HepG2 (cell line): ENCODE data around the gene AGT. TPM values are rescaled to one million over a fixed set of nuclear protein-coding genes. Genes with fewer than 3 reads are reported as not detected.

Experiments used
- FIP1L1 ChIP-seq: fragments of 200-400 bp; formaldehyde crosslinking; IDR thresholded peaks from 2 replicates; pipeline ENCODE4 v1.6.1; 2018; ENCODE audit warnings: low read depth, mild to moderate bottlenecking, low read length, moderate library complexity, borderline replicate concordance; ENCODE audit not compliant: insufficient read depth
- JUN ChIP-seq: sonication (generic); formaldehyde crosslinking; IDR thresholded peaks from 2 replicates; pipeline ENCODE4 v1.4.0; 2020; ENCODE audit warnings: mild to moderate bottlenecking, missing genetic modification reagents
- MIXL1 ChIP-seq: IDR thresholded peaks from 2 replicates; pipeline ENCODE4 v1.6.1; 2016
- PHB2 ChIP-seq: fragments of 450-650 bp; IDR thresholded peaks from 2 replicates; pipeline ENCODE4 v1.6.1; 2018; ENCODE audit not compliant: partially characterized antibody
- SP5 ChIP-seq: IDR thresholded peaks from 2 replicates; pipeline ENCODE4 v1.6.1; 2016; ENCODE audit warnings: low read depth, borderline replicate concordance
- TARDBP ChIP-seq: sonication (generic); formaldehyde crosslinking; IDR thresholded peaks from 2 replicates; pipeline ENCODE4 v1.8.0; 2022; ENCODE audit warnings: mild to moderate bottlenecking, missing genetic modification reagents
- TERF1 ChIP-seq: sonication (generic); formaldehyde crosslinking; IDR thresholded peaks from 2 replicates; pipeline ENCODE4 v1.8.0; 2022; ENCODE audit warnings: mild to moderate bottlenecking, missing genetic modification reagents, moderate library complexity
- THRA ChIP-seq: sonication (generic); formaldehyde crosslinking; IDR thresholded peaks from 2 replicates; pipeline ENCODE4 v1.4.0; 2020; ENCODE audit warnings: missing genetic modification reagents, borderline replicate concordance
- ZNF281 ChIP-seq: sonication (generic); formaldehyde crosslinking; IDR thresholded peaks from 2 replicates; pipeline ENCODE4 v1.4.0; 2020; ENCODE audit warnings: missing genetic modification reagents, borderline replicate concordance
- polyA plus RNA-seq, 8 experiments: library from polyadenylated mRNA; depleted of rRNA in 3 of 8; stranded (reverse) in 7 of 8; unstranded in 1 of 8; fragments of >200 nt; fragmentation: Illumina TruSeq in 4 of 8; extraction: Trizol in 4 of 8; gene quantifications; 2 replicates each; pipeline versions ENCODE4 v1.2.1 to v1.2.3, GENCODE V29; 2011 to 2016; ENCODE audit warnings: low read depth in 4 of 8, missing spikeins in 1 of 8, mixed read lengths in 1 of 8; ENCODE audit not compliant: insufficient read depth in 1 of 8
- total RNA-seq, 5 experiments: library from RNA; depleted of rRNA; stranded (reverse); fragments of >200 nt; fragmentation: Illumina TruSeq; extraction: Trizol; gene quantifications; 2 replicates each; pipeline ENCODE4 v1.2.3, GENCODE V29; 2016; ENCODE audit warnings: low read depth in 1 of 5
- TF ChIP-seq, protein P1 (sequence below): sonication (generic); formaldehyde crosslinking; IDR thresholded peaks from 2 replicates; pipeline ENCODE4 v1.4.0; 2020; ENCODE audit warnings: mild to moderate bottlenecking, missing genetic modification reagents, borderline replicate concordance
- TF ChIP-seq, protein P2 (sequence below): sonication (generic); formaldehyde crosslinking; IDR thresholded peaks from 2 replicates; pipeline ENCODE4 v1.5.0; 2020; ENCODE audit warnings: mild to moderate bottlenecking, missing genetic modification reagents
- TF ChIP-seq, protein P3 (sequence below): sonication (generic); formaldehyde crosslinking; conservative IDR thresholded peaks from 2 replicates; pipeline ENCODE4 v1.4.0; 2020; ENCODE audit warnings: missing genetic modification reagents
- TF ChIP-seq, protein P4 (sequence below): sonication (generic); formaldehyde crosslinking; IDR thresholded peaks from 2 replicates; pipeline ENCODE4 v1.9.0; 2022; ENCODE audit warnings: missing genetic modification reagents, mild to moderate bottlenecking, borderline replicate concordance

The AGT gene
- total and polyA plus RNA-seq, 2 of the 13 experiments (the other 11 are each of a cell fraction or from before 2014, with no cell fraction given) = 892 to 2,071 TPM

DNA sequence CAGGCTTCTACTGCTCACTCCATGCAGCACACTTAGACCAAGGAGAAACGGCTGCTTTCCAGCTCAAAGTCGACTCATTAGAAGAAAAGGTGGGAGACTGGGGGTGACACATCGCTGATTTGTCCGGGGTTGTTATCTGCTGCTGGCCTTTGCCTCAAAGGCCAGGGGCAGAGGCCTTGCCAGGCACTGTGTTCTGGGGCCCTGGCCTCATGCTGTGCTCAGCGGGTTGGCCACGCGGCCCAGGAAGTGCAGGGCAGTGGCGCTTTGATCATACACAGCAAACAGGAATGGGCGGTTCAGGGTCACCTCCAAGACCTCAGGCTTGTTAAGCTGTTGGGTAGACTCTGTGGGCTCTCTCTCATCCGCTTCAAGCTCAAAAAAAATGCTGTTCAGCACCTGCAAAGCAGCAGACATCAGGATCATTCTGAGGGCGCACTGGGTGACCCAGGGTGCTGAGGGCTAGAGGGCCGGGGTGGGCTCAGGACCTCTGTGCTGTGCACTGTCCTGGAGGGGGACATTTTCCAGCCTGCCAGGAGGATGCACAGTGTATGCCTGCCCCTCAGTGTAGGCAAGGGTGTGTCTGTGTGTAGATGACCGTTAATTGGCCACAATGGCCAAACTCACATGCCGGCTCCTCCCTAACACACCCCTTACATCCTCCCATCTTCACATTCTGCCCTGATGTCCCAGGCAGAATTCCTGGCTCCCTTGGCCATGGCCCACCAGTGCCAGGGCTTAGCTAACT, 10.8 kb downstream of the AGT start (continued):
- TF ChIP-seq THRA (CRISPR knock-in tag) (peak; percentile 93), JUN (CRISPR knock-in tag) (peak; percentile 90), TERF1 (CRISPR knock-in tag) (no peak), MIXL1 (CRISPR knock-in tag) (peak; percentile 93), TARDBP (CRISPR knock-in tag) (peak; percentile 99), ZNF281 (CRISPR knock-in tag) (peak; percentile 77; the same call in 1 of the 2 replicates), PHB2 (no peak), FIP1L1 (no peak), SP5 (CRISPR knock-in tag) (peak; percentile 99)
- TF ChIP-seq, protein P1, sequence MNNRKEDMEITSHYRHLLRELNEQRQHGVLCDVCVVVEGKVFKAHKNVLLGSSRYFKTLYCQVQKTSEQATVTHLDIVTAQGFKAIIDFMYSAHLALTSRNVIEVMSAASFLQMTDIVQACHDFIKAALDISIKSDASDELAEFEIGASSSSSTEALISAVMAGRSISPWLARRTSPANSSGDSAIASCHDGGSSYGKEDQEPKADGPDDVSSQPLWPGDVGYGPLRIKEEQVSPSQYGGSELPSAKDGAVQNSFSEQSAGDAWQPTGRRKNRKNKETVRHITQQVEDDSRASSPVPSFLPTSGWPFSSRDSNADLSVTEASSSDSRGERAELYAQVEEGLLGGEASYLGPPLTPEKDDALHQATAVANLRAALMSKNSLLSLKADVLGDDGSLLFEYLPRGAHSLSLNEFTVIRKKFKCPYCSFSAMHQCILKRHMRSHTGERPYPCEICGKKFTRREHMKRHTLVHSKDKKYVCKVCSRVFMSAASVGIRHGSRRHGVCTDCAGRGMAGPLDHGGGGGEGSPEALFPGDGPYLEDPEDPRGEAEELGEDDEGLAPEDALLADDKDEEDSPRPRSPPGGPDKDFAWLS (CRISPR knock-in tag) = 0 out of 2 replicates have a peak, but pooled peaks have one; percentile 75
- TF ChIP-seq, protein P2, sequence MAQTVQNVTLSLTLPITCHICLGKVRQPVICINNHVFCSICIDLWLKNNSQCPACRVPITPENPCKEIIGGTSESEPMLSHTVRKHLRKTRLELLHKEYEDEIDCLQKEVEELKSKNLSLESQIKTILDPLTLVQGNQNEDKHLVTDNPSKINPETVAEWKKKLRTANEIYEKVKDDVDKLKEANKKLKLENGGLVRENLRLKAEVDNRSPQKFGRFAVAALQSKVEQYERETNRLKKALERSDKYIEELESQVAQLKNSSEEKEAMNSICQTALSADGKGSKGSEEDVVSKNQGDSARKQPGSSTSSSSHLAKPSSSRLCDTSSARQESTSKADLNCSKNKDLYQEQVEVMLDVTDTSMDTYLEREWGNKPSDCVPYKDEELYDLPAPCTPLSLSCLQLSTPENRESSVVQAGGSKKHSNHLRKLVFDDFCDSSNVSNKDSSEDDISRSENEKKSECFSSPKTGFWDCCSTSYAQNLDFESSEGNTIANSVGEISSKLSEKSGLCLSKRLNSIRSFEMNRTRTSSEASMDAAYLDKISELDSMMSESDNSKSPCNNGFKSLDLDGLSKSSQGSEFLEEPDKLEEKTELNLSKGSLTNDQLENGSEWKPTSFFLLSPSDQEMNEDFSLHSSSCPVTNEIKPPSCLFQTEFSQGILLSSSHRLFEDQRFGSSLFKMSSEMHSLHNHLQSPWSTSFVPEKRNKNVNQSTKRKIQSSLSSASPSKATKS (CRISPR knock-in tag) = peak; percentile 68; the same call in 1 of the 2 replicates
- TF ChIP-seq, protein P3, sequence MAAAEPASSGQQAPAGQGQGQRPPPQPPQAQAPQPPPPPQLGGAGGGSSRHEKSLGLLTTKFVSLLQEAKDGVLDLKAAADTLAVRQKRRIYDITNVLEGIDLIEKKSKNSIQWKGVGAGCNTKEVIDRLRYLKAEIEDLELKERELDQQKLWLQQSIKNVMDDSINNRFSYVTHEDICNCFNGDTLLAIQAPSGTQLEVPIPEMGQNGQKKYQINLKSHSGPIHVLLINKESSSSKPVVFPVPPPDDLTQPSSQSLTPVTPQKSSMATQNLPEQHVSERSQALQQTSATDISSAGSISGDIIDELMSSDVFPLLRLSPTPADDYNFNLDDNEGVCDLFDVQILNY = no peak
- TF ChIP-seq, protein P4, sequence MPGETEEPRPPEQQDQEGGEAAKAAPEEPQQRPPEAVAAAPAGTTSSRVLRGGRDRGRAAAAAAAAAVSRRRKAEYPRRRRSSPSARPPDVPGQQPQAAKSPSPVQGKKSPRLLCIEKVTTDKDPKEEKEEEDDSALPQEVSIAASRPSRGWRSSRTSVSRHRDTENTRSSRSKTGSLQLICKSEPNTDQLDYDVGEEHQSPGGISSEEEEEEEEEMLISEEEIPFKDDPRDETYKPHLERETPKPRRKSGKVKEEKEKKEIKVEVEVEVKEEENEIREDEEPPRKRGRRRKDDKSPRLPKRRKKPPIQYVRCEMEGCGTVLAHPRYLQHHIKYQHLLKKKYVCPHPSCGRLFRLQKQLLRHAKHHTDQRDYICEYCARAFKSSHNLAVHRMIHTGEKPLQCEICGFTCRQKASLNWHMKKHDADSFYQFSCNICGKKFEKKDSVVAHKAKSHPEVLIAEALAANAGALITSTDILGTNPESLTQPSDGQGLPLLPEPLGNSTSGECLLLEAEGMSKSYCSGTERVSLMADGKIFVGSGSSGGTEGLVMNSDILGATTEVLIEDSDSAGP = peak; percentile 87
